Skeletal muscle tissue (tissue), 4 donors: ENCODE data around the gene POU2F2. TPM values are rescaled to one million over a fixed set of nuclear protein-coding genes. Genes with fewer than 3 reads are reported as not detected.

Experiments used
- H3K27ac ChIP-seq: one replicate; pipeline ENCODE4 v1.7.0; 2013; ENCODE audit warnings: mild to moderate bottlenecking, low read depth, low read length, inconsistent platforms
- H3K27me3 ChIP-seq, 3 donors: one replicate each; pipeline ENCODE4 v1.7.0; 2013; ENCODE audit warnings: low read length in 3 of 3; ENCODE audit not compliant: control insufficient read depth in 3 of 3, insufficient read depth in 3 of 3
- H3K36me3 ChIP-seq, 3 donors: one replicate each; pipeline ENCODE4 v1.7.0; 2013; ENCODE audit warnings: low read length in 3 of 3; ENCODE audit not compliant: control insufficient read depth in 3 of 3, insufficient read depth in 3 of 3
- H3K4me1 ChIP-seq, 3 donors: one replicate each; pipeline ENCODE4 v1.7.0; 2013; ENCODE audit warnings: low read length in 3 of 3, mild to moderate bottlenecking in 3 of 3; ENCODE audit not compliant: control insufficient read depth in 3 of 3, insufficient read depth in 3 of 3
- H3K4me3 ChIP-seq, 3 donors: one replicate each; pipeline ENCODE4 v1.7.0; 2013; ENCODE audit warnings: low read length in 3 of 3
- H3K9ac ChIP-seq, 3 donors: one replicate each; pipeline ENCODE4 v1.7.0; 2013; ENCODE audit warnings: low read length in 3 of 3, mild to moderate bottlenecking in 3 of 3, moderate library complexity in 2 of 3, low read depth in 1 of 3
- H3K9me3 ChIP-seq, 3 donors: one replicate each; pipeline ENCODE4 v1.7.0; 2013; ENCODE audit warnings: low read length in 3 of 3; ENCODE audit not compliant: control insufficient read depth in 3 of 3
- total RNA-seq: library from RNA; depleted of rRNA; stranded (reverse); fragments of >200 nt; gene quantifications from one replicate; pipeline ENCODE4 v1.2.3, GENCODE V29; 2014
- donor health status: Osteomylitis.

The POU2F2 gene
- total RNA-seq, 1 donor from 2014 or later: 0.52 TPM

DNA sequence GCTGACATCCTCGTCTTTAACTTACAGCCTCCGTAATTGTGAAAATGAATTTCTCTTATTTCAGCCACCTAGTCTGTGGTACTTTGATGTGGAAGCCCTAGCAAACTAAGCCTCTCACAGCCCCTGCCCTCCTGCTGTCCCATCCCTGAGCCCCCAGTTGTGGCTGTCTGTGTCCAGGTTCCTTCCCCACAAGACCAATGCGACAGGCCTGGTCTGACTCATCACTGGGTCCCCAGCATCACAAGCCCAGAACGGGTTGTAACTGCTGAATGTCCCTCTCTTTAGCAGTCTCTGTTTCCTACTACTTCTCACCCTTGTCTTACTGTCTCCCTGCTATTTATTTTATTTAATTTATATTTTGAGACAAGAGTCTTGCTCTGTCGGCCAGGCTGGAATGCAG is 5.7 kb downstream of the POU2F2 start:
- Histone ChIP-seq H3K27me3 (peaks cover 21 to 32% (median 31%) of the 10 kb centered on the region in 3 donors), H3K27ac (no peak overlapping the region), H3K4me1 (peaks cover 6 to 10% (median 6%) of the 10 kb centered on the region in 3 donors), H3K36me3 (no peaks in the 10 kb centered on the region), H3K4me3 (no peak overlapping the region), H3K9me3 (no peaks in the 10 kb centered on the region), H3K9ac (no peak overlapping the region)

DNA sequence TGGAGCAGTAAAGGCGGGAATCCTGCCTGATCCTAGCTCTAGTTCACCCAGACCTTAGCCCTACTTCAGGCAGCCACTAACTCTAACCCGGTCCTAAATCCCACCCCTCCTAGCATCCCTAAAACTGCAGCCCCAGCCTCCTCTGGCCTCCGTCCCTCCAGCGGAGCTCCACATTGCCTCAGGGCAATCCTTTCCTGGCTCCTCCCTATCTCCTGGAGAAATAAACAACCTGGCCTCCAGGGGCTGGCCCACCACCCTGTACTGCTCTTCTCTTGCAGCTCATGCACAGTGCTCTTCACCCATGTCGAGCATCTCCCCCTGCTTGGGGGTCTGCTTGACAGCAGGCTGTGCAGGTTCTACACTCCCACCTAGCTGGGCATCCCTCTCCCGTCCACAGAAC is 6.7 kb downstream of the POU2F2 start:
- Histone ChIP-seq H3K4me3 (no peak overlapping the region), H3K9me3 (no peaks in the 10 kb centered on the region), H3K4me1 (peaks cover 6 to 10% (median 6%) of the 10 kb centered on the region in 3 donors), H3K27ac (no peak overlapping the region), H3K36me3 (no peaks in the 10 kb centered on the region), H3K9ac (no peak overlapping the region), H3K27me3 (peaks cover 15 to 28% (median 26%) of the 10 kb centered on the region in 3 donors)

DNA sequence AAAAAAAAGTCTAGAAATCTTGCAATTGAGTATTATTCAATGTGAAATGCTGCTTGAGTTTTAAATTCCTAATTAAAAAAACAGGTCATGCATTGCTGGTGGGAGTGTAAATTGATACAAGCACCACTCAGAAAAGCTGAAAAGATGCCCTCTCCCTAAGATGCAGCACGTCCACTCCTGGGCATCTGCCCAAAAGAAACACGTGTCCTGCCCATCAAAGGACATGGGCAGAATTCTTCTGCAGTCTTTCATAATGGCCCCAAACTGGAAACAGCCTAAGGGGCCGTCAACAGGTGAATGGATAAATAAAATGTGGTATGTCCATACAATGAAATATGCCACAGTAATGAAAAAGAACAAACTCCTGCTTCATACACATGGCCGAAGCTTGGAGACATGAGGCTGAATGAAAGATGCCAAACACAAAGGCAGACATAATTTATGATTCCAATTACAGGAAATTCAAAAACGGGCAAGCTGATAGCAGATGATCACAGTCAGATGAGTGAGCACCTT is 7.8 kb downstream of the POU2F2 start:
- no peaks in the 10 kb centered on the region for H3K9me3 ChIP-seq
- H3K9ac ChIP-seq: no peak overlapping the region
- peaks cover 5 to 25% (median 15%) of the 10 kb centered on the region in 3 donors for H3K27me3 ChIP-seq
- H3K4me3 ChIP-seq: no peak overlapping the region
- no peaks in the 10 kb centered on the region for H3K36me3 ChIP-seq
- peaks cover 0 to 4% (median 3%) of the 10 kb centered on the region in 3 donors for H3K4me1 ChIP-seq
- H3K27ac ChIP-seq: no peak overlapping the region

DNA sequence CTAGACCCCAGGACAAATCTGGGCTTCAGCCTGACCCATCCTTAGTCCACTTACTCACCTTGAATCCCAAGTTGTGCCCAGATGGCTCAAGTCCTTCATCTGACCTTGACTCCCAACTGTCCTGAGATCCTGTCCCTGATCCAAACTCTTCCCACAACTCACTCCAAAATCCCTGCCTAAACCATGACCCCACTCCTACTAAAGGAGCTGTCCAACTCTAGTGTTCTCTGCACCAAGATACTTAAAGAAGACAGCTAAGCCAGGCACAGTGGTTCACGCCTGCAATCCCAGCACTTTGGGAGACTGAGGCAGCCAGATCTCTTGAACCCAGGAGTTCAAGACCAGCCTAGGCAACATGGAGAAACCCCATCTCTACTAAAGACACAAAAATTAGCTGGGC is 8.5 kb downstream of the POU2F2 start:
- H3K9me3 ChIP-seq: no peaks in the 10 kb centered on the region
- H3K27ac ChIP-seq: no peak overlapping the region

DNA sequence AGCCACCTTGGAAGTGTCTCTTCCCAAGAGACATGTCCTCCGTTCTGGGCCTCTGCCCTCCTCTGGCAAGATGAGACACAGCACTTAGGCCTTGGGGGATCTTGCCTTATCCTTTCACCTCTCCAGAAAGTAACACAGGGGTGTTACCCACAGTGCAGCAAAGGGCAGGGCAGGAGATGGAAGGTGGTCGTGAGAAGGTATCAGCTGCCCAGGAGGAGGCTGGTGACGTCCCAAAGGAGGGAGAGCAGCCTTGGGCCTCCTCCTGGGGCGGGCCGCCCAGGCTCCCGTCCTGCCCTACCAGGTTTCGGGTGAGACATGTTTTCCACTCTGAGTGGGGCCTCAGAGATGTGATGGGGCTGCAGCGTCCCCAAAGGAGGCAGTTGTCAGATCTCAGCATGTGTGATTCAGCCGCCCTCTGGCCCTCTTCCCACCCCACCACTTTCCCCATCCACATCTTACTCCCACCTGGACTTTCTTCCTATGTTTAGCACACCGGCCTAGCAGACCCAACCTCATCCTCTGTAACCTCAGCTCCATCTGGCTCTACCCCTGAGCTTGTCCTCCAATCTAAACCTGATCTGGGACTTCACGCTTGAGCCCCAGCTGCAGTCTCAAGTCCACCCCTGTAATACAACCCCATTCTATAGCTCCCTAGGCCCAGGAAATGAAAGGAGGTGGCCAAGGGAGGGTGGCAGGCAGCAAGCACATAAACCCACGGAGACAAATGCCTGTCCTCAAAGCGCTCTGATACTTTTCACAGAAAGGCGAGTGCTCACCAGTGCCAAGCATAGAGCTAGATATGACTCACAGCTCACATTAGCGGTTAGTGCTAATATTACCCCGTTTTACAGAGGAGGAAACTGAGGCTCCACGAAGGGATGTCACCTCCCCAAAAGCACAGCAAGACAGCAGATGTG is 9.3 kb downstream of the POU2F2 start:
- Histone ChIP-seq H3K27me3 (peaks cover 5 to 22% (median 10%) of the 10 kb centered on the region in 3 donors), H3K9me3 (no peaks in the 10 kb centered on the region), H3K27ac (no peak overlapping the region), H3K36me3 (no peaks in the 10 kb centered on the region), H3K4me3 (no peak overlapping the region), H3K4me1 (peaks cover 0 to 4% (median 3%) of the 10 kb centered on the region in 3 donors), H3K9ac (no peak overlapping the region)

More for the DNA sequence above, 8.5 kb downstream of the POU2F2 start:
- H3K27me3 ChIP-seq: peaks cover 5 to 25% (median 10%) of the 10 kb centered on the region in 3 donors
- H3K4me3 ChIP-seq: no peak overlapping the region
- no peak overlapping the region for H3K9ac ChIP-seq
- no peaks in the 10 kb centered on the region for H3K36me3 ChIP-seq
- H3K4me1 ChIP-seq: peaks cover 0 to 4% (median 3%) of the 10 kb centered on the region in 3 donors

DNA sequence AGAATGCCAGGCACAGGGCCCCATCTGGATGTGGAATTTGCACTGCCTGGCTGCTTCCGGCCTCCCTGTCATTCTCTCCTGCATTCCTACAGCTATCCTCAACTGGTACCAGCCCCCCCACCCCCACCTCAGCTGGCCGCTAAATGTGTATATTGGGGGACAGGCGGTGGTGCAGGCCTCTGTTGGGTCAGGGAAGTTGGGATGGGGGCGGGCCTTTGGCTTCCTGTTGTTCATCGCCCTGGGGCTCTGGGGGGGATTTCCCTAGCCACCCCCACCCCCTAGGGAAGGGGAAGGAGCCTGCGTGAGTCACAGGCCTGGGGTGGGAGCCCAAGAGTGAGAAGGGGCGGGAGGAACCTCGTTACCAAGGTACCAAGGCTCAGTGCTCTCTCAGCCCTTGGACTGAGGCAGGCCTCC is 10.6 kb downstream of the POU2F2 start:
- Histone ChIP-seq H3K9ac (peak overlapping the region in 1 of 3 donors; percentile 33), H3K36me3 (no peaks in the 10 kb centered on the region), H3K27me3 (peaks cover 5 to 22% (median 14%) of the 10 kb centered on the region in 3 donors), H3K9me3 (no peaks in the 10 kb centered on the region), H3K4me3 (no peak overlapping the region), H3K4me1 (peaks cover 0 to 4% (median 3%) of the 10 kb centered on the region in 3 donors), H3K27ac (no peak overlapping the region)

DNA sequence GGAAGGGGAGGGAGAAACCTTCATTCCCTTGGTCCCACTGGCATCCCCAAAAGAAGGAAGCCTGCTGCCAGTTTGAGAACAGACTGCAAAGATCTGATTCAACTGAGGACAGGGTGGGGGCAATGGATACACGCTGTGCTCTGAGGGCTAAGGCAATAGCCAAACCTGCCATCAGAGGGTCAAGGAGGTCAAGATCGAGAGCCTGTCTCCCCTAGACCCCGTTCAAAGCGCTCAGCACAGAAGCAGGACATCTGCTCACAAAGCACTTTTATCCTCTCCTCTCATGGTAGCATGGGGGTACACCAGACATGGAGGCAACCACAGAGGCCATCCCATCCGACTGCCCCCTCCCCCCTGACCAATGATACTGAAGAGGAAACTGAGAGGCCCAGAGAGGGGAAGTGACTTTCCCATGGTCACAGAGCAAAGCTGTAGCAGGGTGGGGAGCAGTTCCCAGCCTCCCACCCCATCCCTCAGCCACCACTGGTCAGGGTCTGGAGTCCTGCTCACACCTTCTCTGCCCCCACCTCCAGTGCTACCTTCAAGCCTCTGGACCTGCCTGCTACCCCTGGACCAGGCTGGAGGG is 11.1 kb downstream of the POU2F2 start:
- Histone ChIP-seq H3K4me1 (peaks cover 0 to 4% (median 3%) of the 10 kb centered on the region in 3 donors), H3K27me3 (peaks cover 5 to 22% (median 14%) of the 10 kb centered on the region in 3 donors), H3K4me3 (no peak overlapping the region), H3K36me3 (no peaks in the 10 kb centered on the region), H3K9ac (peak overlapping the region in 1 of 3 donors; percentile 33), H3K9me3 (no peaks in the 10 kb centered on the region), H3K27ac (no peak overlapping the region)

DNA sequence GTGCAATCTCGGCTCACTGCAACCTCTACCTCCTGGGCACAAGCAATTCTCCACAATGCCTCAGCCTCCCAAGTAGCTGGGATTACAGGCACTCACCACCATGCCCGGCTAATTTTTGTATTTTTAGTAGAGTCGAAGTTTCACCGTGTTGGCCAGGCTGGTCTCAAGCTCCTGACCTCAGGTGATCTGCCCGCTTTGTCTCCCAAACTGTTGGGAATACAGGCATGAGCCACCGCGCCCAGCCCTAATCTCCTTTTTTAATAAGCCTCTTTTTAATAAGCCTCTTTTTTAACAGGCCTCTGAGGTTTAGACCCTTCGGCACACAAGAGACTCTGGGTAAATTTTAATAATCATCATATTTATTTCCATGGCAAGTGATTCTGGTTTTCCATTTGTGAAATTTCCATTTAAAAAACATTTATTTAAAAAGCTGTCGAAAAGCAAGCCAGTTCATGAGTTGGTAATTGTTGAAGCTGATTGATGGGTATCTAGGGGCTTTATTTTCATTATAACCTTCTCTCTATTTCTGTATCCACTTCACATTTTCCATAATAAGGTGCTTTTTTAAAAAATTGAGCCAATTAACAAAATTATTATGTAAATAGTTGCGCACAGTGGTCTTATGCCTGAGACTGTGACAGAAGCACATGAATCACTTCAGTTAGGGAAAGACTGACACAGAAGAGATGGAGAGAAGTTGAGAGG is 11.8 kb downstream of the POU2F2 start:
- H3K4me3 ChIP-seq: no peak overlapping the region
- H3K9me3 ChIP-seq: no peaks in the 10 kb centered on the region
- H3K27ac ChIP-seq: no peak overlapping the region
- peaks cover under 1 to 18% (median 14%) of the 10 kb centered on the region in 3 donors for H3K27me3 ChIP-seq
- H3K36me3 ChIP-seq: no peaks in the 10 kb centered on the region
- no peak overlapping the region for H3K9ac ChIP-seq
- peaks cover 0 to 4% (median 3%) of the 10 kb centered on the region in 3 donors for H3K4me1 ChIP-seq

DNA sequence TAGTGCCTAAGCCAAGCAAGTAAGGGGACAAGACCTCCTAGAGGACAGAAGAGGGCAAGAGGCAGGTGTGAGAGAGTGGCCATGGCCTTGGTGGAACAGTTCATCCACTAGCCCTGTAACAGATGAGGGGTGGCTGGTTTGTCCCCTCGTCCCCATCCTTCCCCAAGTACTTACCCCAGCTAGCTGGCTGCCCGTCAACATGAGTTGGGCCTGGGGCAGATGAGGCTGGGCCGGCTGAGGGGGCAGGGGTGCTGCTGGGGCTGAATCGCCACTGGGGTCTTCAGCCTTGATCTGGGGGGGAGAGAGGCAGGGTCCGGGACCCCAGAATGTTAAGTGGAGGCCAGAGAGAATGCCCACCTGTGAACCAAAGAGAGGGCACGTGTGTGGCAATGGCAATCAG is 15.2 kb downstream of the POU2F2 start:
- Histone ChIP-seq H3K27me3 (peaks cover 4 to 10% (median 7%) of the 10 kb centered on the region in 3 donors), H3K27ac (no peak overlapping the region), H3K9me3 (no peaks in the 10 kb centered on the region), H3K36me3 (no peaks in the 10 kb centered on the region), H3K4me1 (peaks cover 3 to 13% (median 11%) of the 10 kb centered on the region in 3 donors), H3K9ac (no peak overlapping the region), H3K4me3 (no peak overlapping the region)
